Astrocyte (in vitro differentiated cells and primary cell): ENCODE results near the gene ZFP69B. TPM values are rescaled to one million over a fixed set of nuclear protein-coding genes. Genes with fewer than 3 reads are reported as not detected.
A peak's percentile ranks its signal among the peaks of the same experiment; 100 is the strongest.

Source experiments
- DNase-seq: peaks from one replicate; pipeline ENCODE4 v3.0.0-alpha.2; 2010; ENCODE audit warnings: low read depth
- FAIRE-seq: peaks from 2 replicates; lab custom pipeline; 2011; peaks lifted over from hg19 to GRCh38; lab: Jason Lieb, UNC
- H2AFZ ChIP-seq: 2 replicates; pipeline ENCODE4 v1.6.0; 2012; ENCODE audit warnings: low read depth, low read length, inconsistent platforms
- H3K27ac ChIP-seq: 2 replicates; pipeline ENCODE4 v1.5.1; 2011; ENCODE audit warnings: low read depth, low read length, inconsistent platforms
- H3K27me3 ChIP-seq: 2 replicates; pipeline ENCODE4 v1.6.0; 2011; ENCODE audit warnings: low read length, inconsistent platforms; ENCODE audit not compliant: insufficient read depth
- H3K36me3 ChIP-seq: 2 replicates; pipeline ENCODE4 v1.5.1; 2011; ENCODE audit warnings: low read length, inconsistent platforms; ENCODE audit not compliant: insufficient read depth
- H3K4me1 ChIP-seq: 2 replicates; pipeline ENCODE4 v1.5.1; 2011; ENCODE audit warnings: low read length, inconsistent platforms; ENCODE audit not compliant: insufficient read depth
- H3K4me2 ChIP-seq: 2 replicates; pipeline ENCODE4 v1.6.0; 2012; ENCODE audit warnings: low read length, inconsistent platforms
- H3K4me3 ChIP-seq: 2 replicates; pipeline ENCODE4 v1.5.1; 2011; ENCODE audit warnings: low read depth, mild to moderate bottlenecking, low read length, inconsistent platforms; ENCODE audit not compliant: insufficient read depth
- H3K79me2 ChIP-seq: 2 replicates; pipeline ENCODE4 v1.6.0; 2012; ENCODE audit warnings: mild to moderate bottlenecking, low read length, inconsistent platforms; ENCODE audit not compliant: insufficient read depth
- H3K9ac ChIP-seq: 2 replicates; pipeline ENCODE4 v1.6.0; 2012; ENCODE audit warnings: mild to moderate bottlenecking, low read length, inconsistent platforms
- H3K9me3 ChIP-seq: 2 replicates; pipeline ENCODE4 v1.5.1; 2012; ENCODE audit warnings: low read depth, mild to moderate bottlenecking, low read length, inconsistent platforms; ENCODE audit not compliant: insufficient read depth
- H4K20me1 ChIP-seq: 2 replicates; pipeline ENCODE4 v1.6.0; 2012; ENCODE audit warnings: low read length, inconsistent platforms; ENCODE audit not compliant: insufficient read depth
- H3K27ac Mint-ChIP-seq: one replicate; pipeline ENCODE4 v1.8.0; 2021; ENCODE audit warnings: mild to moderate bottlenecking, mixed read lengths; ENCODE audit not compliant: unreplicated experiment
- H3K27me3 Mint-ChIP-seq: one replicate; pipeline ENCODE4 v1.8.0; 2021; ENCODE audit warnings: low read depth, mixed read lengths; ENCODE audit not compliant: unreplicated experiment
- H3K36me3 Mint-ChIP-seq: one replicate; pipeline ENCODE4 v1.8.0; 2021; ENCODE audit warnings: low read depth, mixed read lengths; ENCODE audit not compliant: unreplicated experiment
- H3K4me1 Mint-ChIP-seq: one replicate; pipeline ENCODE4 v1.8.0; 2021; ENCODE audit warnings: low read depth, mixed read lengths; ENCODE audit not compliant: unreplicated experiment
- H3K4me3 Mint-ChIP-seq: one replicate; pipeline ENCODE4 v1.8.0; 2021; ENCODE audit warnings: mild to moderate bottlenecking, moderate library complexity, mixed read lengths; ENCODE audit not compliant: unreplicated experiment
- H3K9me3 Mint-ChIP-seq: one replicate; pipeline ENCODE4 v1.8.0; 2021; ENCODE audit warnings: mild to moderate bottlenecking, mixed read lengths; ENCODE audit not compliant: unreplicated experiment
- CTCF ChIP-seq: IDR thresholded peaks from 2 replicates; pipeline ENCODE4 v1.5.1; 2011; ENCODE audit warnings: low read depth, mild to moderate bottlenecking, inconsistent platforms, low read length, moderate library complexity; ENCODE audit not compliant: insufficient read depth
- EZH2 ChIP-seq: IDR thresholded peaks from 2 replicates; pipeline ENCODE4 v1.6.1; 2012; ENCODE audit warnings: mild to moderate bottlenecking, low read length, inconsistent platforms; ENCODE audit not compliant: insufficient read depth
- total RNA-seq: library from RNA; stranded (reverse); gene quantifications from 2 replicates; pipeline ENCODE4 v1.2.1, GENCODE V29; 2021

The ZFP69B gene
- total RNA-seq, 1 donor from 2014 or later, result 5.4 TPM

GRCh38 chr1:40451238-40451585 is 936 bp downstream of the ZFP69B start:
- H3K27ac ChIP-seq, result peak overlapping the region; percentile 97
- peak overlapping the region; percentile 84 for H3K27ac Mint-ChIP-seq
- H3K4me1 Mint-ChIP-seq, result peaks cover 7% of the 10 kb centered on the region
- peaks cover 42% of the 10 kb centered on the region for H3K36me3 Mint-ChIP-seq
- no peaks in the 10 kb centered on the region for H4K20me1 ChIP-seq
- TF ChIP-seq EZH2 (no peak), CTCF (no peak)
- H3K79me2 ChIP-seq, result peaks cover 24% of the 10 kb centered on the region
- H3K36me3 ChIP-seq, result peaks cover 8% of the 10 kb centered on the region
- H3K9me3 ChIP-seq, result peaks cover 18% of the 10 kb centered on the region
- H3K4me2 ChIP-seq, result peak overlapping the region; percentile 94
- peaks cover 13% of the 10 kb centered on the region for H3K4me1 ChIP-seq
- H3K9me3 Mint-ChIP-seq, result peaks cover 49% of the 10 kb centered on the region
- peak overlapping the region; percentile 89 for H3K9ac ChIP-seq
- H2AFZ ChIP-seq, result no peak overlapping the region
- no peak for FAIRE-seq
- no peaks in the 10 kb centered on the region for H3K27me3 Mint-ChIP-seq
- H3K4me3 Mint-ChIP-seq, result peak overlapping the region; percentile 85
- no peaks in the 10 kb centered on the region for H3K27me3 ChIP-seq
- peak overlapping the region; percentile 78 for H3K4me3 ChIP-seq
- no peak for DNase-seq

- peaks cover 10% of the 10 kb centered on the region for H3K4me1 ChIP-seq
- no peak overlapping the region for H3K27ac ChIP-seq
- H3K36me3 ChIP-seq, result peaks cover 38% of the 10 kb centered on the region
- H3K4me2 ChIP-seq, result no peak overlapping the region
- no peak for FAIRE-seq
- peaks cover 24% of the 10 kb centered on the region for H3K79me2 ChIP-seq
- H3K4me3 Mint-ChIP-seq, result no peak overlapping the region
- H3K4me1 Mint-ChIP-seq, result peaks cover 7% of the 10 kb centered on the region
- no peak overlapping the region for H2AFZ ChIP-seq
- no peak overlapping the region for H3K27ac Mint-ChIP-seq
- H4K20me1 ChIP-seq, result no peaks in the 10 kb centered on the region
- no peak for DNase-seq
- H3K36me3 Mint-ChIP-seq, result peaks cover 77% of the 10 kb centered on the region
- H3K9me3 Mint-ChIP-seq, result peaks cover 80% of the 10 kb centered on the region
- no peaks in the 10 kb centered on the region for H3K27me3 ChIP-seq
- H3K9me3 ChIP-seq, result peaks cover 48% of the 10 kb centered on the region
- no peaks in the 10 kb centered on the region for H3K27me3 Mint-ChIP-seq
- TF ChIP-seq CTCF, result no peak
- no peak for TF ChIP-seq EZH2
- no peak overlapping the region for H3K4me3 ChIP-seq
- H3K9ac ChIP-seq, result no peak overlapping the region
These were observed 4.6 kb downstream of the ZFP69B start for GRCh38 chr1:40454873-40455272.

- H4K20me1 ChIP-seq, result no peaks in the 10 kb centered on the region
- no peak overlapping the region for H3K9ac ChIP-seq
- H3K4me3 ChIP-seq, result no peak overlapping the region
- H3K27me3 ChIP-seq, result no peaks in the 10 kb centered on the region
- no peaks in the 10 kb centered on the region for H3K4me1 ChIP-seq
- Mint-ChIP-seq H3K27ac (no peak overlapping the region), H3K4me3 (no peak overlapping the region), H3K4me1 (no peaks in the 10 kb centered on the region), H3K9me3 (peaks cover 79% of the 10 kb centered on the region), H3K27me3 (no peaks in the 10 kb centered on the region), H3K36me3 (peaks cover 79% of the 10 kb centered on the region)
- peaks cover 74% of the 10 kb centered on the region for H3K9me3 ChIP-seq
- no peak overlapping the region for H3K27ac ChIP-seq
- peak; percentile 7 for DNase-seq
- FAIRE-seq, result peak; percentile 34
- no peaks in the 10 kb centered on the region for H3K79me2 ChIP-seq
- H3K36me3 ChIP-seq, result peaks cover 41% of the 10 kb centered on the region
- no peak overlapping the region for H3K4me2 ChIP-seq
- no peak overlapping the region for H2AFZ ChIP-seq
- no peak for TF ChIP-seq CTCF
- no peak for TF ChIP-seq EZH2
These were observed 12.8 kb downstream of the ZFP69B start for GRCh38 chr1:40462956-40463590.
